Parathyroid adenoma (tissue), 2 donors: Measurements from ENCODE around the gene TMEM212.

Source experiments
- H2AFZ ChIP-seq: fragments of 300-600 bp; sonication (generic); one replicate; pipeline ENCODE4 v1.7.0; 2017; ENCODE audit warnings: antibody characterized with exemption, mild to moderate bottlenecking
- H3K27ac ChIP-seq: fragments of 300-600 bp; sonication (generic); one replicate; pipeline ENCODE4 v1.7.0; 2017
- H3K27me3 ChIP-seq: fragments of 300-600 bp; sonication (generic); one replicate; pipeline ENCODE4 v1.7.0; 2017; ENCODE audit warnings: low read length; ENCODE audit not compliant: control insufficient read depth, insufficient read depth
- H3K36me3 ChIP-seq: fragments of 300-600 bp; sonication (generic); one replicate; pipeline ENCODE4 v1.7.0; 2017; ENCODE audit warnings: low read length; ENCODE audit not compliant: control insufficient read depth, insufficient read depth
- H3K4me1 ChIP-seq: fragments of 300-600 bp; sonication (generic); one replicate; pipeline ENCODE4 v1.7.0; 2017; ENCODE audit warnings: control low read depth
- H3K4me2 ChIP-seq: fragments of 300-600 bp; sonication (generic); one replicate; pipeline ENCODE4 v1.7.0; 2017; ENCODE audit warnings: low read length
- H3K4me3 ChIP-seq: fragments of 300-600 bp; sonication (generic); one replicate; pipeline ENCODE4 v1.7.0; 2017; ENCODE audit warnings: low read depth, low read length
- H3K79me2 ChIP-seq: fragments of 300-600 bp; sonication (generic); one replicate; pipeline ENCODE4 v1.7.0; 2017; ENCODE audit warnings: control low read depth
- H3K9ac ChIP-seq: fragments of 300-600 bp; sonication (generic); one replicate; pipeline ENCODE4 v1.7.0; 2017; ENCODE audit warnings: mild to moderate bottlenecking
- H3K9me3 ChIP-seq: fragments of 300-600 bp; sonication (generic); one replicate; pipeline ENCODE4 v1.7.0; 2017; ENCODE audit warnings: low read length; ENCODE audit not compliant: control insufficient read depth
- TF ChIP-seq, protein P1 (sequence below): fragments of 300-600 bp; sonication (generic); IDR thresholded peaks from one replicate; pipeline ENCODE4 v1.7.0; 2017; ENCODE audit warnings: antibody characterized with exemption, mild to moderate bottlenecking
- donor health status: primary hyperparathyroidism.

The TMEM212 gene

DNA sequence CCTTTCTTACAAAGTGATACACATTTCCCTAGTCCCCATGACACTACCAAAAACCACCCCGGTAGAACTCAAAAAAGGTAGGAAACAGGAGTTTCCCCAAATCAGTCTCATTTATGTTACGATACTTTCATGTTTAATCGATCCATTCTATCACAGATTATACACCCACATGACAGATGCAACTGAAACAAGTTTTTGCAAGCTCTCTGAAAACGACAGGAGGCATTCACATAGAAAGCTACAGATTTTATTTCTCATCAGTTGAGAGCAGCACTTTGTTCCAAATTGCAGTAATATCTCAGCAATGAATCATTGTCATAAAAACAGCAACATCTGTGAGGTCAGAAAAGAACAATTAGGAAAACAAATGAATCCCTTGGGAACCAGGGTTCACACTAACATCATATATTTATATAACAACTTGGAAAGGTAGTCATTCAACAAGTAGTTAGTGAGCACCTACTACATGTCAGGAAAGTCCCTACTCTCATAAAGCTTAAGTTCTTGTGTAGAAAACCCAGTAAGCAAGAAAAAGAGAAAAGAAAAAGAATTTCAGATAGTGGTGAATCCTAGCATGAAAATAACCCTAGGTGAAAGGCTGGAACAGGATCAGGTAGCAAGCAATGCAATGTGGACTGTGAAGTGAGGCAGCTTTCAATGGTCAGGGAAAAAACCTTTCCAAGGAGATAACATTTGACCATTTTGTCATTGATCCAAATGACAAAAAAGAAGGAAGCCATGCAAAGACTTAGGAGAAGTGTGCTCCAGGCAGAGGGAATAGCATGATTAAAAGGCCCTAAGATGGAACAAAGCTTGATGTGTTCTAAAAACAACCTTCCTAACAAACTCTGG, 41.2 kb upstream of the TMEM212 start:
- Histone ChIP-seq H3K9me3 (no peaks in the 10 kb centered on the region), H3K4me3 (no peak overlapping the region), H3K36me3 (no peaks in the 10 kb centered on the region), H3K79me2 (no peaks in the 10 kb centered on the region), H3K4me1 (no peaks in the 10 kb centered on the region), H3K27ac (no peak overlapping the region), H3K9ac (no peak overlapping the region), H3K27me3 (no peaks in the 10 kb centered on the region), H2AFZ (no peak overlapping the region), H3K4me2 (no peak overlapping the region)
- TF ChIP-seq, protein P1, sequence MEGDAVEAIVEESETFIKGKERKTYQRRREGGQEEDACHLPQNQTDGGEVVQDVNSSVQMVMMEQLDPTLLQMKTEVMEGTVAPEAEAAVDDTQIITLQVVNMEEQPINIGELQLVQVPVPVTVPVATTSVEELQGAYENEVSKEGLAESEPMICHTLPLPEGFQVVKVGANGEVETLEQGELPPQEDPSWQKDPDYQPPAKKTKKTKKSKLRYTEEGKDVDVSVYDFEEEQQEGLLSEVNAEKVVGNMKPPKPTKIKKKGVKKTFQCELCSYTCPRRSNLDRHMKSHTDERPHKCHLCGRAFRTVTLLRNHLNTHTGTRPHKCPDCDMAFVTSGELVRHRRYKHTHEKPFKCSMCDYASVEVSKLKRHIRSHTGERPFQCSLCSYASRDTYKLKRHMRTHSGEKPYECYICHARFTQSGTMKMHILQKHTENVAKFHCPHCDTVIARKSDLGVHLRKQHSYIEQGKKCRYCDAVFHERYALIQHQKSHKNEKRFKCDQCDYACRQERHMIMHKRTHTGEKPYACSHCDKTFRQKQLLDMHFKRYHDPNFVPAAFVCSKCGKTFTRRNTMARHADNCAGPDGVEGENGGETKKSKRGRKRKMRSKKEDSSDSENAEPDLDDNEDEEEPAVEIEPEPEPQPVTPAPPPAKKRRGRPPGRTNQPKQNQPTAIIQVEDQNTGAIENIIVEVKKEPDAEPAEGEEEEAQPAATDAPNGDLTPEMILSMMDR, result no peak

DNA sequence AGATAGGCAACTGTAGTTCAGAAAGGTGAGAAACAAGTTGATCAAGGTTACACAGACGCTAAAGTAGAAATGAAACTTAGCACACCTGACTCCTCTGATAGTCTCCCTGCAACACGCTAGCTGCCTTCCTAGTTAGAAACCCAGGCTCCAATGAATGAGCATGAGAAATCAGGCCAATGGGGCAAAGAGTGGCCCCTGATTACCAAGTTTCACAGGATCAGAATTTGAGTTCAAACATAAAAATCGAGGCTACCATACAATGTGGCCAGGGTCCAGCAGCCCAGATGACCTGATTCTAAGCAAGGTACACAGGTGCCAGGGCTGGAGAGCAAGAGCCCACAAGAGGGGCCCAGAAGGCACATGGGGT, 40.6 kb upstream of the TMEM212 start:
- Histone ChIP-seq H2AFZ (no peak overlapping the region), H3K4me3 (no peak overlapping the region), H3K79me2 (no peaks in the 10 kb centered on the region), H3K9me3 (no peaks in the 10 kb centered on the region), H3K4me2 (no peak overlapping the region), H3K4me1 (no peaks in the 10 kb centered on the region), H3K9ac (no peak overlapping the region), H3K27me3 (no peaks in the 10 kb centered on the region), H3K27ac (no peak overlapping the region), H3K36me3 (no peaks in the 10 kb centered on the region)
- TF ChIP-seq, protein P1, result no peak

DNA sequence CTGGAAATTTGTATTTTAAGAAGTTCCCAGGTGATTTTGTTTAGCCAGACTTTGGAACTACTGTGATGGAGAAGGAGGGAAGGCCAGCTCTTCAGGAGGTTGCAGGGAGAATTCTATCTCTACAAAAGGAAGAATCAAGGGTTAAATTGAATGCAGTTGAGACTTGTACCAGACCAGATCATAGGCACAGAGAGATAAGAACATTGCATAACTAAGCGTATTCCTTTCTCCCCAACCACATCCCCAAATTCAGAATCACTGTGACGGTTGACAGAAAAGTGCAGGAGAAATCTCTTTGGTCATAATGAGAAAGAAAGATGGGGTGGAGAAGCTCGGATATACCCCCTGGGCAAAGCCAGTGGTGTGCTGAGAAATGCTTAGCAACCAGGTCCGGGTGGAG, 40.1 kb upstream of the TMEM212 start:
- no peak overlapping the region for H2AFZ ChIP-seq
- H3K9me3 ChIP-seq, result no peaks in the 10 kb centered on the region
- H3K79me2 ChIP-seq, result no peaks in the 10 kb centered on the region
- no peaks in the 10 kb centered on the region for H3K27me3 ChIP-seq
- no peak overlapping the region for H3K9ac ChIP-seq
- no peak overlapping the region for H3K4me2 ChIP-seq
- no peaks in the 10 kb centered on the region for H3K36me3 ChIP-seq
- H3K4me1 ChIP-seq, result no peaks in the 10 kb centered on the region
- no peak overlapping the region for H3K4me3 ChIP-seq
- TF ChIP-seq, protein P1, result no peak
- no peak overlapping the region for H3K27ac ChIP-seq

DNA sequence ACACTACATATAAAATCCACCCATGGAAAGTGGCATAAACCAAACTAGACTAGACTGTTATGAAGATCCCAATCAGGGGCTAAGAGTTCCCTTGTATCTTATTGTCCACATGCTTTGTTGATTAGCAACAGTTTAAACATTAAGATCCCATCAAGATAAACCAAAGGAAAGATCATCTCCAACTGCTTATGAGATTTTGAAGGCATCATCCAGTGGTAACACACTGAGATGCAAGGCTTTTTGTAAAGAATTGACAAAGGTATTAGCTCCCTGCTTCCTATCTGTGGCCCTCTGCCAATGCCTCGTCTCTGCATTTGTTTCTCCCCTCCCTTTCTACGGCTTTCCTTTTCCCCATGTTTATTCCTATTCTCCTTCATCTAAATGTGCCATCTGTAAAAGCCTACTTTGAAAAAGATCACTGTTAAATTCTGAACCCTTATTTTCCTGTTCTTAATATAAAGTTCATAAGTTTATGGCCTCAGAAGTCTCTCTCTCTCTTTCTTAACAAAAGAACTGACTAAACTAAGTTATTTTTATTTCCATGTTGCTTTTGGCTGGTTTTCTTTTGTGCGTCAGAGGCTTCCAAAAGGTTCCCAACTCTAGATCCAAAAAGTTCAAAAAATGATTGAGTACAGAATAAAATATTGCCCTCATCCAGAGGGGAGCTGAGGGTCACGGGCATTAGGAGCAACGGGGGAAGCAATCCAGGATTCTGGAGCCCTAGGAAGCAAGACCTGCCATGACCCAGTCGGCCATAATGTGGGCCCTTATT, 38.3 kb upstream of the TMEM212 start:
- H3K27ac ChIP-seq, result peak overlapping the region; percentile 49

More for the DNA sequence above, 38.3 kb upstream of the TMEM212 start:
- Histone ChIP-seq H3K79me2 (no peaks in the 10 kb centered on the region), H2AFZ (no peak overlapping the region), H3K4me1 (peaks cover 4% of the 10 kb centered on the region), H3K9ac (no peak overlapping the region), H3K9me3 (no peaks in the 10 kb centered on the region), H3K36me3 (no peaks in the 10 kb centered on the region), H3K4me2 (no peak overlapping the region), H3K27me3 (no peaks in the 10 kb centered on the region), H3K4me3 (no peak overlapping the region)
- TF ChIP-seq, protein P1, result no peak
